ENCODE data around the gene ATAD5. TPM values are rescaled to one million over a fixed set of nuclear protein-coding genes. Genes with fewer than 3 reads are reported as not detected.

Gene ATAD5
- total and polyA plus RNA-seq, 2 of the 4 experiments (the other 2 are of a cell fraction) = 1.0 to 1.3 TPM

DNA sequence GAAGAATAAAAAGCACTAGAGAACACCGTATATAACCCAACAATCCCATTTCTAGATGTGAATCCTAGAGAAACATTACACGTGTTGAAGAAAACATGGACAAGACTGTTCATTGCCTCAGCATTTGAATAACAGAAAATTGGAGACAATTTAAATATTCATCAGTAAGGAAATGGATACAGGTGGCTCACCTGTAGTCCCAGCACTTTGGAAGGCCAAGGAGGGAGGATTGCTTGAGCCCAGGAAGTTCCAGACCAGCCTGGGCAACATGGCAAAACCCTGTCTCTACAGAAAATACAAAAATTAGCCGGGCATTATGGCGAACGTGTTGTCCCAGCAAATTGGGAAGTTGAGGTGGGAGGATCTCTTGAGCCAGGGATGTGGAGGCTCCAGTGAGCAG, 2.7 kb upstream of the ATAD5 start:
- Histone ChIP-seq H2AK5ac (ENCODE audit: low read depth, low read length) (no peak overlapping the region), H3K4me1 (ENCODE audit: control insufficient read depth, insufficient read depth, low read length) (no peaks in the 10 kb centered on the region), H3K4ac (ENCODE audit: low read depth, low read length) (no peak overlapping the region), H3K36me3 (ENCODE audit: control insufficient read depth, insufficient read depth, low read length) (no peaks in the 10 kb centered on the region), H4K91ac (ENCODE audit: insufficient read depth, low read depth, low read length) (no peak overlapping the region), H2BK5ac (ENCODE audit: low read depth, low read length, poor library complexity, severe bottlenecking) (no peak overlapping the region), H2AK9ac (replicated peaks; ENCODE audit: low read depth, low read length, poor library complexity) (no peak overlapping the region), H3K27me3 (ENCODE audit: control insufficient read depth, insufficient read depth, low read length) (no peaks in the 10 kb centered on the region), H3K23ac (ENCODE audit: low read depth, low read length) (no peak overlapping the region), H3K14ac (replicated peaks; ENCODE audit: low read depth, low read length) (no peak overlapping the region), H3K4me2 (ENCODE audit: low read depth, low read length) (no peak overlapping the region), H3K4me3 (ENCODE audit: insufficient read depth, low read depth, low read length) (no peak overlapping the region), H3K9me3 (ENCODE audit: control insufficient read depth, insufficient read depth, low read length) (no peaks in the 10 kb centered on the region), H2BK20ac (ENCODE audit: low read depth, low read length) (no peak overlapping the region), H4K5ac (ENCODE audit: low read depth, low read length) (no peak overlapping the region), H3K9ac (ENCODE audit: low read depth, low read length) (no peak overlapping the region), H2AFZ (replicated peaks; ENCODE audit: low read length, poor library complexity) (no peak overlapping the region), H3K27ac (ENCODE audit: insufficient read depth, low read length) (no peak overlapping the region), H4K8ac (ENCODE audit: low read depth in 2 of 2, low read length in 2 of 2) (no peak overlapping the region), H3K56ac (ENCODE audit: extremely low read depth, insufficient read depth, low read length) (no peak overlapping the region), H2BK15ac (ENCODE audit: low read depth, low read length) (no peak overlapping the region), H3K18ac (ENCODE audit: low read depth, low read length) (no peak overlapping the region), H3K79me1 (ENCODE audit: low read depth in 1 of 2, low read length in 2 of 2) (peaks cover 6 to 20% of the 10 kb centered on the region in 2 experiments), H3K9me1 (ENCODE audit: insufficient read depth, low read length) (0 out of 2 replicates have a peak, but pooled peaks cover 4% of the 10 kb centered on the region), H4K20me1 (ENCODE audit: insufficient read depth, low read length) (no peaks in the 10 kb centered on the region), H2BK120ac (ENCODE audit: low read depth, low read length) (no peak overlapping the region)
- CTCF ChIA-PET = no interaction called here
- BruUV-seq (replicated peaks) = no TSS peak
- TF ChIP-seq MAZ (IDR thresholded peaks at IDR 0.05; ENCODE audit: borderline replicate concordance, low read depth, low read length) (no peak), NFE2L2 (IDR thresholded peaks at IDR 0.05; ENCODE audit: low read depth, low read length) (no peak), CEBPB (IDR thresholded peaks at IDR 0.05; ENCODE audit: low read depth, low read length) (no peak), CHD1 (IDR thresholded peaks at IDR 0.05; ENCODE audit: low read depth, low read length) (no peak), RAD21 (IDR thresholded peaks at IDR 0.05; ENCODE audit: low read length) (no peak), SMC3 (IDR thresholded peaks at IDR 0.05; ENCODE audit: low read depth, low read length) (no peak), RFX5 (IDR thresholded peaks at IDR 0.05; ENCODE audit: low read depth, low read length) (no peak), BHLHE40 (IDR thresholded peaks at IDR 0.05; ENCODE audit: low read depth, low read length) (no peak), POLR2A (IDR thresholded peaks at IDR 0.05; ENCODE audit: low read depth, low read length) (no peak), FOS (IDR thresholded peaks at IDR 0.05; ENCODE audit: low read depth, low read length) (no peak), MAFK (IDR thresholded peaks at IDR 0.05; ENCODE audit: low read depth, low read length) (no peak), RCOR1 (IDR thresholded peaks at IDR 0.05; ENCODE audit: insufficient replicate concordance, low read length) (no peak), MXI1 (IDR thresholded peaks at IDR 0.05; ENCODE audit: borderline replicate concordance, low read depth, low read length) (no peak)
- TF ChIP-seq, protein P1, sequence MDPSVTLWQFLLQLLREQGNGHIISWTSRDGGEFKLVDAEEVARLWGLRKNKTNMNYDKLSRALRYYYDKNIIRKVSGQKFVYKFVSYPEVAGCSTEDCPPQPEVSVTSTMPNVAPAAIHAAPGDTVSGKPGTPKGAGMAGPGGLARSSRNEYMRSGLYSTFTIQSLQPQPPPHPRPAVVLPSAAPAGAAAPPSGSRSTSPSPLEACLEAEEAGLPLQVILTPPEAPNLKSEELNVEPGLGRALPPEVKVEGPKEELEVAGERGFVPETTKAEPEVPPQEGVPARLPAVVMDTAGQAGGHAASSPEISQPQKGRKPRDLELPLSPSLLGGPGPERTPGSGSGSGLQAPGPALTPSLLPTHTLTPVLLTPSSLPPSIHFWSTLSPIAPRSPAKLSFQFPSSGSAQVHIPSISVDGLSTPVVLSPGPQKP (IDR thresholded peaks at IDR 0.05; ENCODE audit: borderline replicate concordance, low read depth, low read length) = no peak
- TF ChIP-seq, protein P2, sequence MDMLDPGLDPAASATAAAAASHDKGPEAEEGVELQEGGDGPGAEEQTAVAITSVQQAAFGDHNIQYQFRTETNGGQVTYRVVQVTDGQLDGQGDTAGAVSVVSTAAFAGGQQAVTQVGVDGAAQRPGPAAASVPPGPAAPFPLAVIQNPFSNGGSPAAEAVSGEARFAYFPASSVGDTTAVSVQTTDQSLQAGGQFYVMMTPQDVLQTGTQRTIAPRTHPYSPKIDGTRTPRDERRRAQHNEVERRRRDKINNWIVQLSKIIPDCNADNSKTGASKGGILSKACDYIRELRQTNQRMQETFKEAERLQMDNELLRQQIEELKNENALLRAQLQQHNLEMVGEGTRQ (IDR thresholded peaks at IDR 0.05; ENCODE audit: low read depth, low read length) = no peak
- TF ChIP-seq, protein P3, sequence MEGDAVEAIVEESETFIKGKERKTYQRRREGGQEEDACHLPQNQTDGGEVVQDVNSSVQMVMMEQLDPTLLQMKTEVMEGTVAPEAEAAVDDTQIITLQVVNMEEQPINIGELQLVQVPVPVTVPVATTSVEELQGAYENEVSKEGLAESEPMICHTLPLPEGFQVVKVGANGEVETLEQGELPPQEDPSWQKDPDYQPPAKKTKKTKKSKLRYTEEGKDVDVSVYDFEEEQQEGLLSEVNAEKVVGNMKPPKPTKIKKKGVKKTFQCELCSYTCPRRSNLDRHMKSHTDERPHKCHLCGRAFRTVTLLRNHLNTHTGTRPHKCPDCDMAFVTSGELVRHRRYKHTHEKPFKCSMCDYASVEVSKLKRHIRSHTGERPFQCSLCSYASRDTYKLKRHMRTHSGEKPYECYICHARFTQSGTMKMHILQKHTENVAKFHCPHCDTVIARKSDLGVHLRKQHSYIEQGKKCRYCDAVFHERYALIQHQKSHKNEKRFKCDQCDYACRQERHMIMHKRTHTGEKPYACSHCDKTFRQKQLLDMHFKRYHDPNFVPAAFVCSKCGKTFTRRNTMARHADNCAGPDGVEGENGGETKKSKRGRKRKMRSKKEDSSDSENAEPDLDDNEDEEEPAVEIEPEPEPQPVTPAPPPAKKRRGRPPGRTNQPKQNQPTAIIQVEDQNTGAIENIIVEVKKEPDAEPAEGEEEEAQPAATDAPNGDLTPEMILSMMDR (conservative IDR thresholded peaks at IDR 0.05; ENCODE audit: low read depth, low read length) = no peak
- POLR2A ChIA-PET (ENCODE audit: unreplicated experiment) = no interaction called here
- WGBS, 2 experiments (ENCODE audit: extremely low coverage in 2 of 2, insufficient read length in 1 of 2) = no CpG with 5 or more reads among the region's 5 CpGs
- in situ Hi-C loops (cut with MboI; ENCODE audit: low sequenced_read_pairs) (no loop called here), intact Hi-C loops (cut with micrococcal nuclease) (no loop called here), dilution Hi-C loops (cut with HindIII; ENCODE audit: low sequenced_read_pairs, unreplicated experiment) (no loop called here)
- DNase-seq (no peak), ATAC-seq (ENCODE audit: low read depth) (no peak)
